Spleen (tissue), 11 donors: ENCODE data around the gene UNC13A. TPM values are rescaled to one million over a fixed set of nuclear protein-coding genes. Genes with fewer than 3 reads are reported as not detected.

Source experiments
- DNase-seq: peaks from one replicate; pipeline ENCODE4 v3.0.0-alpha.2; 2020
- H3K27ac ChIP-seq, 8 donors: fragments of 200-600 bp; sonication (generic) in 7 of 8; 1 replicate in 4 of 8; 2 replicates in 4 of 8; pipeline versions ENCODE4 v1.5.0 to v1.8.0; 2016 to 2021; ENCODE audit warnings: inconsistent platforms in 4 of 8, mild to moderate bottlenecking in 4 of 8, moderate library complexity in 1 of 8
- H3K27me3 ChIP-seq, 7 donors: fragments of 200-600 bp; sonication (generic) in 6 of 7; replicated peaks in 1 of 7; 1 replicate in 4 of 7; 2 replicates in 3 of 7; pipeline versions ENCODE4 v1.5.0 to v1.8.0; 2016 to 2021; ENCODE audit warnings: inconsistent platforms in 3 of 7, mild to moderate bottlenecking in 1 of 7
- H3K36me3 ChIP-seq, 6 donors: fragments of 200-600 bp; sonication (generic) in 5 of 6; 1 replicate in 4 of 6; 2 replicates in 2 of 6; pipeline versions ENCODE4 v1.5.0 to v1.8.0; 2016 to 2021; ENCODE audit warnings: inconsistent platforms in 2 of 6
- H3K4me1 ChIP-seq, 6 donors: fragments of 200-600 bp; sonication (generic) in 5 of 6; 1 replicate in 3 of 6; 2 replicates in 3 of 6; pipeline versions ENCODE4 v1.5.0 to v1.8.0; 2016 to 2021; ENCODE audit warnings: inconsistent platforms in 3 of 6
- H3K4me3 ChIP-seq, 8 donors: fragments of 200-600 bp; sonication (generic) in 7 of 8; 1 replicate in 4 of 8; 2 replicates in 4 of 8; pipeline versions ENCODE4 v1.5.0 to v1.8.0; 2016 to 2021; ENCODE audit warnings: inconsistent platforms in 4 of 8, mild to moderate bottlenecking in 4 of 8, moderate library complexity in 2 of 8
- H3K9me3 ChIP-seq, 8 donors: fragments of 200-600 bp; sonication (generic) in 7 of 8; 1 replicate in 4 of 8; 2 replicates in 4 of 8; pipeline versions ENCODE4 v1.5.0 to v1.8.0; 2016 to 2021; ENCODE audit warnings: inconsistent platforms in 4 of 8
- CTCF ChIP-seq, 11 experiments: fragments of 200-600 bp in 7 of 11; fragments of 450-650 bp in 4 of 11; sonication (generic) in 4 of 11; IDR thresholded peaks in 8 of 11; conservative IDR thresholded peaks in 3 of 11; 1 replicate in 7 of 11; 2 replicates in 4 of 11; pipeline versions ENCODE4 v1.4.0 to v1.8.0; 2016 to 2021; ENCODE audit warnings: antibody characterized with exemption in 11 of 11, inconsistent platforms in 4 of 11, mild to moderate bottlenecking in 1 of 11
- POLR2A ChIP-seq, 3 donors: fragments of 450-650 bp; IDR thresholded peaks; one replicate each; pipeline ENCODE4 v1.5.1; 2017; ENCODE audit warnings: antibody characterized with exemption in 3 of 3, mild to moderate bottlenecking in 1 of 3
- POLR2AphosphoS5 ChIP-seq, 3 donors: sonication (generic); formaldehyde crosslinking; IDR thresholded peaks; one replicate each; pipeline ENCODE4 v1.5.1; 2017; ENCODE audit warnings: antibody characterized with exemption in 3 of 3
- WGBS, 5 donors: extraction: QIAGEN DNeasy Blood & Tissue Kit in 3 of 5; methylation state at CpG; one replicate each; pipeline versions ENCODE4 v1.1.5 to v1.1.7; 2013 to 2018; 5-methylcytosine and 5-hydroxymethylcytosine counted together
- intact Hi-C: fragments of 100-400 bp; cut with DNase I; formaldehyde crosslinking; loops from one replicate; pipeline ENCODE4 v1.15.0; 2023; ENCODE audit warnings: low total_unique reads
- polyA plus RNA-seq, 3 donors: library from polyadenylated mRNA; stranded (reverse); fragments of 200-250 nt; gene quantifications; one replicate each; pipeline ENCODE4 v1.2.1, GENCODE V29; 2013
- total RNA-seq, 7 donors: library from RNA; depleted of rRNA in 3 of 7; stranded (reverse); fragments of >200 nt in 3 of 7; fragmentation: NEBNext Ultra II Directional in 4 of 7; extraction: Animal tissue kit (Norgen Biotek cat#: 25700) in 4 of 7; gene quantifications; one replicate each; pipeline versions ENCODE4 v1.1.0 to v1.2.1, GENCODE V29; 2016 to 2021
- donor health status: healthy with polysubstance abuse.
- donor health status: DM: no; HTN: no; CAD: no; lungs with moderate emphysema.
- donor health status: DM: no; HTN: no; CAD: no.
- donor health status: Bipolar disorder and iron deficiency.
- donor health status: healthy.
- donor health status: DM: no; HTN: no; CAD: no.
- donor health status: DM: yes; HTN: yes; CAD: no.

UNC13A gene
- total and polyA plus RNA-seq, 10 donors, result 0.73 to 10.7 (median 5.0) TPM

GRCh38 chr19:17684256-17684655 is 3.9 kb downstream of the UNC13A start:
- WGBS, 5 donors, result 56 to 79% (median 62%) methylated on average over 4 of the region's 4 CpGs
- peaks cover 3 to 100% (median 46%) of the 10 kb centered on the region in 7 donors for H3K27me3 ChIP-seq

GRCh38 chr19:17683078-17683477 is 5.1 kb downstream of the UNC13A start:
- no peak for DNase-seq
- intact Hi-C loops, result no loop called here
- H3K4me3 ChIP-seq, result no peak overlapping the region
- H3K27ac ChIP-seq, result no peak overlapping the region
- no peaks in the 10 kb centered on the region for H3K36me3 ChIP-seq
- no peaks in the 10 kb centered on the region for H3K9me3 ChIP-seq
- 76 to 96% (median 88%) methylated on average over 4 of the region's 4 CpGs for WGBS, 5 donors
- TF ChIP-seq POLR2A (IDR thresholded peaks at IDR 0.05) (no peak), CTCF (IDR thresholded peaks at IDR 0.05 in 8 of 11, conservative IDR thresholded peaks at IDR 0.05 in 3 of 11) (no peak), POLR2AphosphoS5 (IDR thresholded peaks at IDR 0.05) (no peak)
- H3K4me1 ChIP-seq, result peaks cover 13 to 52% (median 37%) of the 10 kb centered on the region in 6 donors
- peaks cover 3 to 100% (median 38%) of the 10 kb centered on the region in 7 donors for H3K27me3 ChIP-seq

More at GRCh38 chr19:17684256-17684655, 3.9 kb downstream of the UNC13A start:
- no peak for TF ChIP-seq CTCF (IDR thresholded peaks at IDR 0.05 in 8 of 11, conservative IDR thresholded peaks at IDR 0.05 in 3 of 11)
- TF ChIP-seq POLR2A (IDR thresholded peaks at IDR 0.05), result no peak
- no peak for TF ChIP-seq POLR2AphosphoS5 (IDR thresholded peaks at IDR 0.05)
- Histone ChIP-seq H3K9me3 (no peaks in the 10 kb centered on the region), H3K36me3 (no peaks in the 10 kb centered on the region), H3K4me1 (peaks cover 16 to 55% (median 41%) of the 10 kb centered on the region in 6 donors), H3K27ac (no peak overlapping the region), H3K4me3 (no peak overlapping the region)
- intact Hi-C loops, result no loop called here
- DNase-seq, result no peak

- 67 to 82% (median 74%) methylated on average over 5 of the region's 5 CpGs for WGBS, 5 donors
- DNase-seq, result no peak
Measured at GRCh38 chr19:17682273-17682672, 5.9 kb downstream of the UNC13A start.

More at GRCh38 chr19:17682273-17682672, 5.9 kb downstream of the UNC13A start:
- Histone ChIP-seq H3K4me1 (peaks cover 13 to 44% (median 30%) of the 10 kb centered on the region in 6 donors), H3K27ac (no peak overlapping the region), H3K27me3 (peaks cover 3 to 100% (median 30%) of the 10 kb centered on the region in 7 donors), H3K36me3 (no peaks in the 10 kb centered on the region), H3K9me3 (no peaks in the 10 kb centered on the region), H3K4me3 (no peak overlapping the region)
- intact Hi-C loops, result no loop called here
- TF ChIP-seq POLR2AphosphoS5 (IDR thresholded peaks at IDR 0.05), result no peak
- TF ChIP-seq POLR2A (IDR thresholded peaks at IDR 0.05), result no peak
- TF ChIP-seq CTCF (IDR thresholded peaks at IDR 0.05 in 8 of 11, conservative IDR thresholded peaks at IDR 0.05 in 3 of 11), result no peak
